ENCODE results near the gene CD38. TPM values are rescaled to one million over a fixed set of nuclear protein-coding genes. Genes with fewer than 3 reads are reported as not detected.

Gene CD38
- total RNA-seq, 1 experiment from 2014 or later: 0.07 TPM

- no peak overlapping the region for H3K18ac ChIP-seq (ENCODE audit: insufficient read length, low read depth, low read length)
- H3K4me1 Mint-ChIP-seq: peaks cover 2 to 11% of the 10 kb centered on the region in 2 experiments; a peak in 3 of 4 replicates
- no peaks in the 10 kb centered on the region for H3K4me1 ChIP-seq (ENCODE audit: insufficient read depth, low read length)
- H3K9me3 Mint-ChIP-seq: no peaks in the 10 kb centered on the region
- H3K14ac ChIP-seq (ENCODE audit: insufficient read depth, low read length): no peak overlapping the region
- H3T11ph ChIP-seq (ENCODE audit: low read length): no peak overlapping the region
- H3K9ac ChIP-seq (ENCODE audit: extremely low read depth, insufficient read length, low read length): no peak overlapping the region
- no peak overlapping the region for H3K56ac ChIP-seq (ENCODE audit: insufficient read length, low read depth, low read length)
- H3K79me2 ChIP-seq (ENCODE audit: insufficient read depth, low read length): no peaks in the 10 kb centered on the region
- H3K4me2 ChIP-seq (ENCODE audit: insufficient read depth, insufficient read length, low read length): no peak overlapping the region
- H4K8ac ChIP-seq (replicated peaks; ENCODE audit: insufficient read length, low read depth, low read length): no peak overlapping the region
- no peak overlapping the region for H3K4me3 Mint-ChIP-seq
- H2AFZ ChIP-seq (ENCODE audit: low read length): no peak overlapping the region
- H3K23me2 ChIP-seq (ENCODE audit: insufficient read length, low read depth, low read length, poor library complexity, severe bottlenecking): no peaks in the 10 kb centered on the region
- H3K4ac ChIP-seq (ENCODE audit: low read depth, low read length): no peak overlapping the region
- no peak overlapping the region for H2BK5ac ChIP-seq (ENCODE audit: insufficient read length, low read length)
- H4K20me1 ChIP-seq (ENCODE audit: control insufficient read depth, insufficient read depth, insufficient read length): no peaks in the 10 kb centered on the region
- no peak for TF ChIP-seq CTCF (conservative IDR thresholded peaks at IDR 0.05)
- H3K23ac ChIP-seq (ENCODE audit: insufficient read length, low read depth, low read length): no peak overlapping the region
- WGBS (ENCODE audit: extremely low coverage, insufficient read length, low lambda C conversion rate): no CpG with 5 or more reads among the region's 4 CpGs
- H2BK15ac ChIP-seq (ENCODE audit: low read depth, low read length): no peak overlapping the region
- DNase-seq: no peak
- H2BK12ac ChIP-seq (ENCODE audit: insufficient read length, low read depth, low read length): no peak overlapping the region
- no peak overlapping the region for H2BK20ac ChIP-seq (ENCODE audit: low read depth, low read length, poor library complexity, severe bottlenecking)
- H3K27ac Mint-ChIP-seq: no peak overlapping the region
- no peak overlapping the region for H4K91ac ChIP-seq (ENCODE audit: insufficient read length, low read depth, low read length)
- H3K27ac ChIP-seq (ENCODE audit: insufficient read length, low read depth, low read length): no peak overlapping the region
- no peak overlapping the region for H2AK5ac ChIP-seq (ENCODE audit: insufficient read length, low read length)
- H3K79me1 ChIP-seq (ENCODE audit: insufficient read depth, low read depth, low read length, poor library complexity, severe bottlenecking): no peaks in the 10 kb centered on the region
- no peak overlapping the region for H4K5ac ChIP-seq (ENCODE audit: insufficient read length, low read depth, low read length)
- H3K36me3 Mint-ChIP-seq (ENCODE audit: insufficient read depth in 1 of 3, low read depth in 3 of 3): no peaks in the 10 kb centered on the region
- H3K27me3 Mint-ChIP-seq (ENCODE audit: low read depth): no peaks in the 10 kb centered on the region; the same call in 1 of the 2 replicates
- H2BK120ac ChIP-seq (ENCODE audit: low read depth, low read length, poor library complexity, severe bottlenecking): no peak overlapping the region
- H3K9me3 ChIP-seq (ENCODE audit: control insufficient read depth, low read depth, low read length): no peaks in the 10 kb centered on the region
- no peaks in the 10 kb centered on the region for H3K27me3 ChIP-seq (ENCODE audit: insufficient read depth, low read length)
These were observed 117.1 kb downstream of the CD38 start for GRCh38 chr4:15894921-15895916.

Data from H9 (cell line).